ENCODE results near the gene ADAMTS2. TPM values are rescaled to one million over a fixed set of nuclear protein-coding genes. Genes with fewer than 3 reads are reported as not detected.

The ADAMTS2 gene
- total and polyA plus RNA-seq, 2 of the 4 experiments (the other 2 are of a cell fraction), result 19.0 to 58.8 TPM

GRCh38 chr5:179240561-179240960, 104.7 kb downstream of the ADAMTS2 start:
- H3K36me3 ChIP-seq (ENCODE audit: control insufficient read depth, insufficient read depth, low read length), result peaks cover 7% of the 10 kb centered on the region; the same call in 1 of the 2 replicates
- no peak overlapping the region for H2BK5ac ChIP-seq (ENCODE audit: low read depth, low read length, poor library complexity, severe bottlenecking)
- dilution Hi-C loops (cut with HindIII; ENCODE audit: low sequenced_read_pairs, unreplicated experiment) (no loop called here), intact Hi-C loops (cut with micrococcal nuclease) (no loop called here), in situ Hi-C loops (cut with MboI; ENCODE audit: low sequenced_read_pairs) (no loop called here)
- POLR2A ChIA-PET (ENCODE audit: unreplicated experiment), result no interaction called here
- H4K20me1 ChIP-seq (ENCODE audit: insufficient read depth, low read length), result peaks cover 5% of the 10 kb centered on the region; the same call in 1 of the 2 replicates
- no peak overlapping the region for H2AK5ac ChIP-seq (ENCODE audit: low read depth, low read length)
- no peak overlapping the region for H3K56ac ChIP-seq (ENCODE audit: extremely low read depth, insufficient read depth, low read length)
- no peak overlapping the region for H2AK9ac ChIP-seq (replicated peaks; ENCODE audit: low read depth, low read length, poor library complexity)
- no peak overlapping the region for H3K23ac ChIP-seq (ENCODE audit: low read depth, low read length)
- no peak overlapping the region for H3K18ac ChIP-seq (ENCODE audit: low read depth, low read length)
- H3K27me3 ChIP-seq (ENCODE audit: control insufficient read depth, insufficient read depth, low read length), result no peaks in the 10 kb centered on the region
- no peak overlapping the region for H2BK15ac ChIP-seq (ENCODE audit: low read depth, low read length)
- H3K9me3 ChIP-seq (ENCODE audit: control insufficient read depth, insufficient read depth, low read length), result peaks cover 5% of the 10 kb centered on the region; the same call in 1 of the 2 replicates
- TF ChIP-seq RCOR1 (IDR thresholded peaks at IDR 0.05; ENCODE audit: insufficient replicate concordance, low read length), result no peak
- no peak for TF ChIP-seq NFE2L2 (IDR thresholded peaks at IDR 0.05; ENCODE audit: low read depth, low read length)
- TF ChIP-seq POLR2A (IDR thresholded peaks at IDR 0.05; ENCODE audit: low read depth, low read length), result no peak
- TF ChIP-seq MAZ (IDR thresholded peaks at IDR 0.05; ENCODE audit: borderline replicate concordance, low read depth, low read length), result no peak
- TF ChIP-seq SMC3 (IDR thresholded peaks at IDR 0.05; ENCODE audit: low read depth, low read length), result no peak
- no peak for TF ChIP-seq CEBPB (IDR thresholded peaks at IDR 0.05; ENCODE audit: low read depth, low read length)
- TF ChIP-seq, protein P1, sequence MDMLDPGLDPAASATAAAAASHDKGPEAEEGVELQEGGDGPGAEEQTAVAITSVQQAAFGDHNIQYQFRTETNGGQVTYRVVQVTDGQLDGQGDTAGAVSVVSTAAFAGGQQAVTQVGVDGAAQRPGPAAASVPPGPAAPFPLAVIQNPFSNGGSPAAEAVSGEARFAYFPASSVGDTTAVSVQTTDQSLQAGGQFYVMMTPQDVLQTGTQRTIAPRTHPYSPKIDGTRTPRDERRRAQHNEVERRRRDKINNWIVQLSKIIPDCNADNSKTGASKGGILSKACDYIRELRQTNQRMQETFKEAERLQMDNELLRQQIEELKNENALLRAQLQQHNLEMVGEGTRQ (IDR thresholded peaks at IDR 0.05; ENCODE audit: low read depth, low read length), result no peak
- TF ChIP-seq CHD1 (IDR thresholded peaks at IDR 0.05; ENCODE audit: low read depth, low read length), result no peak
- TF ChIP-seq FOS (IDR thresholded peaks at IDR 0.05; ENCODE audit: low read depth, low read length), result no peak
- TF ChIP-seq RFX5 (IDR thresholded peaks at IDR 0.05; ENCODE audit: low read depth, low read length), result no peak
- TF ChIP-seq, protein P2, sequence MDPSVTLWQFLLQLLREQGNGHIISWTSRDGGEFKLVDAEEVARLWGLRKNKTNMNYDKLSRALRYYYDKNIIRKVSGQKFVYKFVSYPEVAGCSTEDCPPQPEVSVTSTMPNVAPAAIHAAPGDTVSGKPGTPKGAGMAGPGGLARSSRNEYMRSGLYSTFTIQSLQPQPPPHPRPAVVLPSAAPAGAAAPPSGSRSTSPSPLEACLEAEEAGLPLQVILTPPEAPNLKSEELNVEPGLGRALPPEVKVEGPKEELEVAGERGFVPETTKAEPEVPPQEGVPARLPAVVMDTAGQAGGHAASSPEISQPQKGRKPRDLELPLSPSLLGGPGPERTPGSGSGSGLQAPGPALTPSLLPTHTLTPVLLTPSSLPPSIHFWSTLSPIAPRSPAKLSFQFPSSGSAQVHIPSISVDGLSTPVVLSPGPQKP (IDR thresholded peaks at IDR 0.05; ENCODE audit: borderline replicate concordance, low read depth, low read length), result no peak
- no peak for TF ChIP-seq CTCF (conservative IDR thresholded peaks at IDR 0.05; ENCODE audit: low read depth, low read length)
- no peak for TF ChIP-seq BHLHE40 (IDR thresholded peaks at IDR 0.05; ENCODE audit: low read depth, low read length)
- no peak for TF ChIP-seq RAD21 (IDR thresholded peaks at IDR 0.05; ENCODE audit: low read length)
- no peak for TF ChIP-seq MXI1 (IDR thresholded peaks at IDR 0.05; ENCODE audit: borderline replicate concordance, low read depth, low read length)
- no peak for TF ChIP-seq MAFK (IDR thresholded peaks at IDR 0.05; ENCODE audit: low read depth, low read length)
- no peak overlapping the region for H4K8ac ChIP-seq (ENCODE audit: low read depth in 2 of 2, low read length in 2 of 2)
- no peak overlapping the region for H2BK120ac ChIP-seq (ENCODE audit: low read depth, low read length)
- H3K27ac ChIP-seq (ENCODE audit: insufficient read depth, low read length), result no peak overlapping the region
- CTCF ChIA-PET, result no interaction called here
- H2AFZ ChIP-seq (replicated peaks; ENCODE audit: low read length, poor library complexity), result no peak overlapping the region
- peaks cover 37 to 55% of the 10 kb centered on the region in 2 experiments for H3K79me1 ChIP-seq (ENCODE audit: low read depth in 1 of 2, low read length in 2 of 2)
- H4K5ac ChIP-seq (ENCODE audit: low read depth, low read length), result no peak overlapping the region
- no peak overlapping the region for H3K9ac ChIP-seq (ENCODE audit: low read depth, low read length)
- no peak overlapping the region for H3K14ac ChIP-seq (replicated peaks; ENCODE audit: low read depth, low read length)
- H3K4me3 ChIP-seq (ENCODE audit: insufficient read depth, low read depth, low read length), result no peak overlapping the region
- H3K9me1 ChIP-seq (ENCODE audit: insufficient read depth, low read length), result no peaks in the 10 kb centered on the region; the same call in 1 of the 2 replicates
- WGBS, 2 experiments (ENCODE audit: extremely low coverage in 2 of 2, insufficient read length in 1 of 2), result 98% methylated on average over 10 of the region's 14 CpGs; no CpG with 5 or more reads in 1 of the 2 experiments
- no peak overlapping the region for H3K4me2 ChIP-seq (ENCODE audit: low read depth, low read length)
- ATAC-seq (ENCODE audit: low read depth) (no peak), DNase-seq (no peak)
- H3K4me1 ChIP-seq (ENCODE audit: control insufficient read depth, insufficient read depth, low read length), result peaks cover 3% of the 10 kb centered on the region
- BruUV-seq (replicated peaks), result no TSS peak
- H4K91ac ChIP-seq (ENCODE audit: insufficient read depth, low read depth, low read length), result no peak overlapping the region
- H3K4ac ChIP-seq (ENCODE audit: low read depth, low read length), result no peak overlapping the region
- no peak overlapping the region for H2BK20ac ChIP-seq (ENCODE audit: low read depth, low read length)
